Measurements from ENCODE around the gene EPN2. TPM values are rescaled to one million over a fixed set of nuclear protein-coding genes. Genes with fewer than 3 reads are reported as not detected.

The EPN2 gene
- total and polyA plus RNA-seq, 10 of the 15 experiments (the other 5 are each of a cell fraction or from before 2014, with no cell fraction given), result 0.26 to 8.4 (median 4.7) TPM

DNA sequence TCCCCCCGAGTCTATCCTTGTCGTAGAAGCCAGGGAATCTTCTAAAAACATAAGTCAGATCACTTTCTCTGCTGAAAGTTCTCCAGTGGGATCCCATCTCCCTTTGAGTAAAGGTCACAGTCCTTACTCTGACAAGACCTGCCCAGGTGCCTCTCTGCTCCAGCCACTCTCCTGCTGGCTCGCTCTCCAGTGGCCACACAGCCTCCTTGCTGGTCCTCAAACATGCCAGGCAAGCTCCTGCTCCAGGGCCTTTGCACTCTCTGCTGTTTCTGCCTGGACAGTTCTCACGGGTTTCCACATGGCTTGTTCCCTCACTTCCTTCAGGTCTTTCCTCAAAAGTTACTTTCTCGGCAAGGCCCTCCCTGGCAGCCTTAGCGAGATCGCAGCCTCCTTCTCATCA, 122.0 kb downstream of the EPN2 start:
- in situ Hi-C loops (cut with MboI), result no loop called here
- SMC1A ChIA-PET (ENCODE audit: uncharacterized antibody, unreplicated experiment), result no interaction called here

More for the DNA sequence above, 122.0 kb downstream of the EPN2 start:
- Histone ChIP-seq H3K27ac (ENCODE audit: control insufficient read depth, insufficient read depth) (no peak overlapping the region), H3K9ac (ENCODE audit: control insufficient read depth, insufficient read depth, low read length) (no peak overlapping the region), H4K20me1 (ENCODE audit: control insufficient read depth, insufficient read depth) (no peaks in the 10 kb centered on the region), H3K79me2 (ENCODE audit: control insufficient read depth, insufficient read depth, low read length) (no peaks in the 10 kb centered on the region), H2AFZ (ENCODE audit: control insufficient read depth, low read depth, low read length) (no peak overlapping the region), H3K36me3 (ENCODE audit: control insufficient read depth in 2 of 2, insufficient read depth in 2 of 2, low read length in 1 of 2) (no peaks in the 10 kb centered on the region), H3K4me1 (ENCODE audit: control insufficient read depth, insufficient read depth, low read length) (peaks cover 7% of the 10 kb centered on the region), H3K4me3 (no peak overlapping the region), H3K4me2 (ENCODE audit: control insufficient read depth, insufficient read depth) (no peak overlapping the region), H3K9me3 (replicated peaks; ENCODE audit: control insufficient read depth, insufficient read depth, low read length) (no peaks in the 10 kb centered on the region), H3K27me3 (replicated peaks in 1 of 2; ENCODE audit: control insufficient read depth in 2 of 2, insufficient read depth in 2 of 2, low read length in 1 of 2) (no peaks in the 10 kb centered on the region; a peak in 2 of 4 replicates)
- DNase-seq (ENCODE audit: low read depth, low spot score), result no peak
- POLR2A ChIA-PET, result no interaction called here
- TF ChIP-seq, protein P1, sequence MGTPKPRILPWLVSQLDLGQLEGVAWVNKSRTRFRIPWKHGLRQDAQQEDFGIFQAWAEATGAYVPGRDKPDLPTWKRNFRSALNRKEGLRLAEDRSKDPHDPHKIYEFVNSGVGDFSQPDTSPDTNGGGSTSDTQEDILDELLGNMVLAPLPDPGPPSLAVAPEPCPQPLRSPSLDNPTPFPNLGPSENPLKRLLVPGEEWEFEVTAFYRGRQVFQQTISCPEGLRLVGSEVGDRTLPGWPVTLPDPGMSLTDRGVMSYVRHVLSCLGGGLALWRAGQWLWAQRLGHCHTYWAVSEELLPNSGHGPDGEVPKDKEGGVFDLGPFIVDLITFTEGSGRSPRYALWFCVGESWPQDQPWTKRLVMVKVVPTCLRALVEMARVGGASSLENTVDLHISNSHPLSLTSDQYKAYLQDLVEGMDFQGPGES (IDR thresholded peaks at IDR 0.05), result no peak
- TF ChIP-seq MEF2B (IDR thresholded peaks at IDR 0.05; ENCODE audit: partially characterized antibody, poor library complexity, severe bottlenecking) (no peak), STAT3 (IDR thresholded peaks at IDR 0.05; ENCODE audit: low read depth, low read length) (no peak), LARP7 (IDR thresholded peaks at IDR 0.05) (no peak), SMARCA5 (IDR thresholded peaks at IDR 0.05) (no peak), ZNF274 (IDR thresholded peaks at IDR 0.05; ENCODE audit: insufficient read depth, insufficient read length) (no peak), TCF7 (IDR thresholded peaks at IDR 0.05; ENCODE audit: borderline replicate concordance) (no peak), YBX1 (IDR thresholded peaks at IDR 0.05) (no peak), FOXK2 (IDR thresholded peaks at IDR 0.05) (no peak), SP1 (IDR thresholded peaks at IDR 0.05; ENCODE audit: low read depth, low read length) (no peak), NRF1 (conservative IDR thresholded peaks at IDR 0.05; ENCODE audit: low read depth, low read length) (no peak), RAD51 (IDR thresholded peaks at IDR 0.05) (no peak), RB1 (IDR thresholded peaks at IDR 0.05; ENCODE audit: borderline replicate concordance) (no peak), MYC (IDR thresholded peaks at IDR 0.05; ENCODE audit: insufficient read depth, insufficient read length, insufficient replicate concordance, low read length, severe bottlenecking) (no peak)
- TF ChIP-seq, protein P2, sequence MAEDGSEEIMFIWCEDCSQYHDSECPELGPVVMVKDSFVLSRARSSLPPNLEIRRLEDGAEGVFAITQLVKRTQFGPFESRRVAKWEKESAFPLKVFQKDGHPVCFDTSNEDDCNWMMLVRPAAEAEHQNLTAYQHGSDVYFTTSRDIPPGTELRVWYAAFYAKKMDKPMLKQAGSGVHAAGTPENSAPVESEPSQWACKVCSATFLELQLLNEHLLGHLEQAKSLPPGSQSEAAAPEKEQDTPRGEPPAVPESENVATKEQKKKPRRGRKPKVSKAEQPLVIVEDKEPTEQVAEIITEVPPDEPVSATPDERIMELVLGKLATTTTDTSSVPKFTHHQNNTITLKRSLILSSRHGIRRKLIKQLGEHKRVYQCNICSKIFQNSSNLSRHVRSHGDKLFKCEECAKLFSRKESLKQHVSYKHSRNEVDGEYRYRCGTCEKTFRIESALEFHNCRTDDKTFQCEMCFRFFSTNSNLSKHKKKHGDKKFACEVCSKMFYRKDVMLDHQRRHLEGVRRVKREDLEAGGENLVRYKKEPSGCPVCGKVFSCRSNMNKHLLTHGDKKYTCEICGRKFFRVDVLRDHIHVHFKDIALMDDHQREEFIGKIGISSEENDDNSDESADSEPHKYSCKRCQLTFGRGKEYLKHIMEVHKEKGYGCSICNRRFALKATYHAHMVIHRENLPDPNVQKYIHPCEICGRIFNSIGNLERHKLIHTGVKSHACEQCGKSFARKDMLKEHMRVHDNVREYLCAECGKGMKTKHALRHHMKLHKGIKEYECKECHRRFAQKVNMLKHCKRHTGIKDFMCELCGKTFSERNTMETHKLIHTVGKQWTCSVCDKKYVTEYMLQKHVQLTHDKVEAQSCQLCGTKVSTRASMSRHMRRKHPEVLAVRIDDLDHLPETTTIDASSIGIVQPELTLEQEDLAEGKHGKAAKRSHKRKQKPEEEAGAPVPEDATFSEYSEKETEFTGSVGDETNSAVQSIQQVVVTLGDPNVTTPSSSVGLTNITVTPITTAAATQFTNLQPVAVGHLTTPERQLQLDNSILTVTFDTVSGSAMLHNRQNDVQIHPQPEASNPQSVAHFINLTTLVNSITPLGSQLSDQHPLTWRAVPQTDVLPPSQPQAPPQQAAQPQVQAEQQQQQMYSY (CRISPR knock-in tag; IDR thresholded peaks at IDR 0.05), result no peak
- TF ChIP-seq, protein P3, sequence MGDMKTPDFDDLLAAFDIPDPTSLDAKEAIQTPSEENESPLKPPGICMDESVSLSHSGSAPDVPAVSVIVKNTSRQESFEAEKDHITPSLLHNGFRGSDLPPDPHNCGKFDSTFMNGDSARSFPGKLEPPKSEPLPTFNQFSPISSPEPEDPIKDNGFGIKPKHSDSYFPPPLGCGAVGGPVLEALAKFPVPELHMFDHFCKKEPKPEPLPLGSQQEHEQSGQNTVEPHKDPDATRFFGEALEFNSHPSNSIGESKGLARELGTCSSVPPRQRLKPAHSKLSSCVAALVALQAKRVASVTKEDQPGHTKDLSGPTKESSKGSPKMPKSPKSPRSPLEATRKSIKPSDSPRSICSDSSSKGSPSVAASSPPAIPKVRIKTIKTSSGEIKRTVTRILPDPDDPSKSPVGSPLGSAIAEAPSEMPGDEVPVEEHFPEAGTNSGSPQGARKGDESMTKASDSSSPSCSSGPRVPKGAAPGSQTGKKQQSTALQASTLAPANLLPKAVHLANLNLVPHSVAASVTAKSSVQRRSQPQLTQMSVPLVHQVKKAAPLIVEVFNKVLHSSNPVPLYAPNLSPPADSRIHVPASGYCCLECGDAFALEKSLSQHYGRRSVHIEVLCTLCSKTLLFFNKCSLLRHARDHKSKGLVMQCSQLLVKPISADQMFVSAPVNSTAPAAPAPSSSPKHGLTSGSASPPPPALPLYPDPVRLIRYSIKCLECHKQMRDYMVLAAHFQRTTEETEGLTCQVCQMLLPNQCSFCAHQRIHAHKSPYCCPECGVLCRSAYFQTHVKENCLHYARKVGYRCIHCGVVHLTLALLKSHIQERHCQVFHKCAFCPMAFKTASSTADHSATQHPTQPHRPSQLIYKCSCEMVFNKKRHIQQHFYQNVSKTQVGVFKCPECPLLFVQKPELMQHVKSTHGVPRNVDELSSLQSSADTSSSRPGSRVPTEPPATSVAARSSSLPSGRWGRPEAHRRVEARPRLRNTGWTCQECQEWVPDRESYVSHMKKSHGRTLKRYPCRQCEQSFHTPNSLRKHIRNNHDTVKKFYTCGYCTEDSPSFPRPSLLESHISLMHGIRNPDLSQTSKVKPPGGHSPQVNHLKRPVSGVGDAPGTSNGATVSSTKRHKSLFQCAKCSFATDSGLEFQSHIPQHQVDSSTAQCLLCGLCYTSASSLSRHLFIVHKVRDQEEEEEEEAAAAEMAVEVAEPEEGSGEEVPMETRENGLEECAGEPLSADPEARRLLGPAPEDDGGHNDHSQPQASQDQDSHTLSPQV (IDR thresholded peaks at IDR 0.05), result no peak
- TF ChIP-seq, protein P4, sequence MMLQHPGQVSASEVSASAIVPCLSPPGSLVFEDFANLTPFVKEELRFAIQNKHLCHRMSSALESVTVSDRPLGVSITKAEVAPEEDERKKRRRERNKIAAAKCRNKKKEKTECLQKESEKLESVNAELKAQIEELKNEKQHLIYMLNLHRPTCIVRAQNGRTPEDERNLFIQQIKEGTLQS (IDR thresholded peaks at IDR 0.05; ENCODE audit: borderline replicate concordance, extremely low read depth, low read depth, low read length), result no peak
- CTCF ChIA-PET, result interaction anchor here (0.6 to 1.5 kb wide), 2 partner anchors 10 to 19 kb away, joined by 4 to 5 read pairs; partner anchors contain the start of gene MAPK7
- BruUV-seq (replicated peaks), result no TSS peak
- no peak for FAIRE-seq
- 58% methylated on average over 7 of the region's 7 CpGs for WGBS (ENCODE audit: insufficient coverage, insufficient replicate concordance, low lambda C conversion rate, missing lambda C conversion rate)
- intact Hi-C loops (cut with micrococcal nuclease; ENCODE audit: unreplicated experiment), result no loop called here
- no peak for ATAC-seq
- RAD21 ChIA-PET (ENCODE audit: unreplicated experiment), result no interaction called here

All from GM12878 (cell line).